ENCODE data around the gene MBD3L3.

- no peak for TF ChIP-seq CTCF (conservative IDR thresholded peaks at IDR 0.05; ENCODE audit: low read depth, low read length)
- no peak for TF ChIP-seq EZH2 (IDR thresholded peaks at IDR 0.05; ENCODE audit: borderline replicate concordance, low read depth, low read length, poor library complexity, severe bottlenecking)
Measured at GRCh38 chr19:7072541-7072940, 14.1 kb upstream of the MBD3L3 start.

Measured in A673 (cell line).